H1 (cell line): ENCODE results near the gene INHA. TPM values are rescaled to one million over a fixed set of nuclear protein-coding genes. Genes with fewer than 3 reads are reported as not detected.

Experiments used
- CTCF ChIA-PET: fragments of 300-600 bp; sonication (Branson Sonifier 250); formaldehyde crosslinking; loops from one replicate; lab custom pipeline; 2021; ENCODE audit not compliant: partially characterized antibody; lab: Charles Lee
- POLR2A ChIA-PET: fragments of 300-600 bp; sonication (Branson Sonifier 250); formaldehyde crosslinking; loops from one replicate; lab custom pipeline; 2021; ENCODE audit warnings: inconsistent platforms; ENCODE audit not compliant: partially characterized antibody; lab: Charles Lee
- DNase-seq, 2 experiments: peaks; one replicate each; pipeline versions ENCODE4 v3.0.0 to v3.0.0-alpha.2; 2010 to 2022; ENCODE audit warnings: low spot score in 2 of 2, low read depth in 1 of 2, mixed read lengths in 1 of 2
- FAIRE-seq: peaks from 2 replicates; lab custom pipeline; 2011; peaks lifted over from hg19 to GRCh38; lab: Jason Lieb, UNC
- H2AFZ ChIP-seq: 2 replicates; pipeline ENCODE4 v1.8.1; 2012; ENCODE audit warnings: low read length, inconsistent platforms
- H2AK5ac ChIP-seq: 2 replicates; pipeline ENCODE4 v1.6.1; 2013; ENCODE audit warnings: low read depth, low read length
- H2BK120ac ChIP-seq: replicated peaks from 2 replicates; pipeline ENCODE3; 2013; ENCODE audit warnings: low read depth, low read length, inconsistent platforms
- H2BK12ac ChIP-seq: 2 replicates; pipeline ENCODE4 v1.6.1; 2013; ENCODE audit warnings: low read depth, low read length
- H2BK15ac ChIP-seq: 2 replicates; pipeline ENCODE4 v1.6.1; 2013; ENCODE audit warnings: low read length
- H2BK20ac ChIP-seq: 2 replicates; pipeline ENCODE4 v1.6.1; 2013; ENCODE audit warnings: low read length
- H2BK5ac ChIP-seq: 2 replicates; pipeline ENCODE4 v1.6.1; 2013; ENCODE audit warnings: low read depth, low read length
- H3K14ac ChIP-seq: 2 replicates; pipeline ENCODE4 v1.6.1; 2013; ENCODE audit warnings: inconsistent platforms; ENCODE audit not compliant: insufficient read length
- H3K18ac ChIP-seq: 2 replicates; pipeline ENCODE4 v1.6.1; 2013; ENCODE audit warnings: low read length; ENCODE audit errors: extremely low read depth
- H3K23ac ChIP-seq: 2 replicates; pipeline ENCODE4 v1.6.1; 2013; ENCODE audit warnings: inconsistent platforms; ENCODE audit not compliant: insufficient read length
- H3K23me2 ChIP-seq: 2 replicates; pipeline ENCODE4 v1.6.1; 2013; ENCODE audit warnings: low read depth, low read length
- H3K27ac ChIP-seq: 2 replicates; pipeline ENCODE4 v1.6.1; 2011; ENCODE audit warnings: low read depth, low read length, inconsistent platforms
- H3K27me3 ChIP-seq, 4 experiments: replicated peaks in 1 of 4; 1 replicate in 1 of 4; 2 replicates in 3 of 4; pipeline versions ENCODE4 v1.6.1 to v1.8.1; 2011 to 2013; ENCODE audit warnings: low read length in 3 of 4, mild to moderate bottlenecking in 3 of 4, inconsistent platforms in 2 of 4, mixed read lengths in 2 of 4, moderate library complexity in 1 of 4; ENCODE audit not compliant: control insufficient read depth in 3 of 4, insufficient read depth in 3 of 4; ENCODE audit errors: extremely low read depth in 1 of 4
- H3K36me3 ChIP-seq, 4 experiments: 2 replicates each; pipeline versions ENCODE4 v1.6.1 to v1.8.1; 2011 to 2013; ENCODE audit warnings: mild to moderate bottlenecking in 4 of 4, low read length in 3 of 4, moderate library complexity in 2 of 4, control low read depth in 1 of 4, inconsistent platforms in 1 of 4; ENCODE audit not compliant: insufficient read depth in 4 of 4, control insufficient read depth in 2 of 4
- H3K4ac ChIP-seq: replicated peaks from 2 replicates; pipeline ENCODE3; 2013; ENCODE audit warnings: low read length, low read depth, mixed read lengths, inconsistent platforms; ENCODE audit not compliant: insufficient read length
- H3K4me1 ChIP-seq, 4 experiments: replicated peaks in 1 of 4; 1 replicate in 1 of 4; 2 replicates in 3 of 4; pipeline versions ENCODE4 v1.6.1 to v1.8.1; 2011 to 2013; ENCODE audit warnings: low read length in 3 of 4, inconsistent platforms in 2 of 4, mixed read lengths in 1 of 4; ENCODE audit not compliant: insufficient read depth in 4 of 4, control insufficient read depth in 3 of 4
- H3K4me2 ChIP-seq, 2 experiments: 2 replicates each; pipeline versions ENCODE4 v1.6.1 to v1.8.1; 2011 to 2013; ENCODE audit warnings: low read depth in 2 of 2, low read length in 2 of 2, control low read depth in 1 of 2, inconsistent platforms in 1 of 2, mild to moderate bottlenecking in 1 of 2; ENCODE audit not compliant: insufficient read depth in 1 of 2
- H3K4me3 ChIP-seq, 4 experiments: fragments of 200-600, 300-600 bp in 1 of 4; sonication (generic), shearing (Covaris generic), sonication (Bioruptor Twin) in 1 of 4; 2 replicates each; pipeline versions ENCODE4 v1.5.1 to v1.8.1; 2011 to 2016; ENCODE audit warnings: low read length in 4 of 4, low read depth in 3 of 4, control low read depth in 2 of 4, inconsistent platforms in 2 of 4, mild to moderate bottlenecking in 2 of 4, mixed read lengths in 1 of 4, moderate library complexity in 1 of 4; ENCODE audit not compliant: insufficient read depth in 2 of 4; ENCODE audit errors: extremely low read depth in 1 of 4
- H3K56ac ChIP-seq: replicated peaks from 2 replicates; pipeline ENCODE3; 2013; ENCODE audit warnings: low read depth, mild to moderate bottlenecking, mixed read lengths, low read length, inconsistent platforms; ENCODE audit not compliant: insufficient read length
- H3K79me1 ChIP-seq: 2 replicates; pipeline ENCODE4 v1.6.1; 2013; ENCODE audit warnings: low read depth, low read length, control low read depth
- H3K79me2 ChIP-seq, 2 experiments: 2 replicates each; pipeline versions ENCODE4 v1.6.1 to v1.8.1; 2012 to 2013; ENCODE audit warnings: low read length in 2 of 2, mild to moderate bottlenecking in 2 of 2, inconsistent platforms in 1 of 2; ENCODE audit not compliant: insufficient read depth in 2 of 2, control insufficient read depth in 1 of 2
- H3K9ac ChIP-seq, 4 experiments: replicated peaks in 1 of 4; 1 replicate in 1 of 4; 2 replicates in 3 of 4; pipeline versions ENCODE4 v1.6.1 to v1.8.1; 2011 to 2013; ENCODE audit warnings: low read depth in 3 of 4, low read length in 3 of 4, control low read depth in 2 of 4, mild to moderate bottlenecking in 2 of 4, moderate library complexity in 2 of 4, inconsistent platforms in 1 of 4; ENCODE audit errors: extremely low read depth in 1 of 4
- H3K9me3 ChIP-seq, 2 experiments: 2 replicates each; pipeline versions ENCODE4 v1.6.1 to v1.8.1; 2012 to 2013; ENCODE audit warnings: mild to moderate bottlenecking in 2 of 2, moderate library complexity in 2 of 2, control low read depth in 1 of 2, inconsistent platforms in 1 of 2, low read depth in 1 of 2, low read length in 1 of 2, mixed read lengths in 1 of 2; ENCODE audit not compliant: insufficient read depth in 2 of 2
- H4K20me1 ChIP-seq, 2 experiments: replicated peaks in 1 of 2; 2 replicates each; pipeline versions ENCODE3 to v1.8.1; 2011 to 2013; ENCODE audit warnings: inconsistent platforms in 2 of 2, low read length in 2 of 2, mild to moderate bottlenecking in 1 of 2; ENCODE audit not compliant: insufficient read depth in 2 of 2, control insufficient read depth in 1 of 2
- H4K5ac ChIP-seq: 2 replicates; pipeline ENCODE4 v1.6.1; 2013; ENCODE audit warnings: low read length, low read depth, mixed read lengths, inconsistent platforms; ENCODE audit not compliant: insufficient read length
- H4K8ac ChIP-seq: 2 replicates; pipeline ENCODE4 v1.8.0; 2013; ENCODE audit warnings: mild to moderate bottlenecking, moderate library complexity, low read length, inconsistent platforms; ENCODE audit not compliant: insufficient read depth; ENCODE audit errors: extremely low read depth
- H4K91ac ChIP-seq: replicated peaks from 2 replicates; pipeline ENCODE3; 2013; ENCODE audit warnings: low read length, mixed read lengths, inconsistent platforms; ENCODE audit not compliant: insufficient read length
- EGR1 ChIP-seq: IDR thresholded peaks from 2 replicates; pipeline ENCODE4 v1.6.1; 2011; ENCODE audit warnings: low read depth, low read length, borderline replicate concordance
- WGBS, 2 experiments: shearing (Covaris generic) in 1 of 2; methylation state at CpG; one replicate each; pipeline versions ENCODE4 v1.1.6 to v1.1.7; 2013 to 2015; ENCODE audit warnings: low lambda C conversion rate in 2 of 2, mixed read lengths in 2 of 2, inconsistent platforms in 1 of 2, low coverage in 1 of 2, missing lambda C conversion rate in 1 of 2; ENCODE audit not compliant: insufficient replicate concordance in 2 of 2, insufficient coverage in 1 of 2, insufficient read length in 1 of 2; ENCODE audit errors: extremely low coverage in 1 of 2, missing lambda C conversion rate in 1 of 2; 5-methylcytosine and 5-hydroxymethylcytosine counted together
- polyA plus RNA-seq, 7 experiments: library from polyadenylated mRNA; depleted of rRNA in 3 of 7; stranded (reverse) in 5 of 7; unstranded in 2 of 7; fragments of >200 nt in 5 of 7; fragments of 200-250 nt in 2 of 7; gene quantifications; 1 replicate in 5 of 7; 2 replicates in 1 of 7; 4 replicates in 1 of 7; pipeline versions ENCODE4 v1.2.1 to v1.2.3, GENCODE V29; 2011 to 2013; ENCODE audit warnings: missing spikeins in 2 of 7, mixed read lengths in 2 of 7
- total RNA-seq: library from RNA; stranded (reverse); fragmentation: NEBNext Ultra II Directional; extraction: Animal tissue kit (Norgen Biotek cat#: 25700); gene quantifications from 2 replicates; pipeline ENCODE4 v1.2.1, GENCODE V29; 2021

Gene INHA
- total and polyA plus RNA-seq, 2 of the 8 experiments (the other 6 are each of a cell fraction or from before 2014, with no cell fraction given), result 0.65 to 2.7 TPM

DNA sequence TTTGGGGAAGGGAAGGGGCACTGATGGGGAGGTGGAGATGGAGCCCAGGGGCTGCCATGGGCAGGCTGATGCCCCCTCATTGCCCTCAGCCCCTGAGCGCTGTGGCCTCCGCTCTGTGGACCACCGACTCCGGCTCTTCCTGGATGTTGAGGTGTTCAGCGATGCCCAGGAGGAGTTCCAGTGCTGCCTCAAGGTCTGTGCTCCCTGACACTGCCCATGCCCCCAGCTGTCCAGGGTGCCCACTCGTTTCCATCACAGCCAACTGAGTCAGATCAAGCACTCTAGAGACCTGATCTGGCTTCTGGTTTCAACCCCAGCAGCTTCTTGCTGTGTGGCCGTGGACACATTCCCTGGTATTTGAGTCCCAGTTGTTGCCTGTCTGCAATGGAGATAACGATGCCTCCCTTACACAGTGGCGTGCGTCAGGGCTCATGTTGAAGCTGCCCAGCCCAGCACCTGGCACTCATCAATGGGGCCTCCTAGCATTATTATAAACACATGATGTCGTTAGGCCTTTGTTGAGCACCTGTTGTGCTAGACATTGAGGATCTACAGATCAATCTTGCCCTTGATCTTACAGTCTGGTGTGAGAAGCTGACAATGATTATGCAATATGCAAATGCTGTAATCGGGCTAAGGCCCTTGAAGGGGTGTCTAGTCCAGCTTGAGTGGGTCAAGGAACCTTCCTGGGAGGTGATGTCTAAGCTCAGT, 39.9 kb downstream of the INHA start:
- CTCF ChIA-PET, result interaction anchor here (0.7 to 18.7 kb wide), 8 partner anchors 9 to 117 kb away, joined by 3 to 356 read pairs (median 4); partner anchors contain the start of gene SLC4A3
- Histone ChIP-seq H2BK12ac (no peak overlapping the region), H4K8ac (no peak overlapping the region), H3K14ac (no peak overlapping the region), H3K4ac (no peak overlapping the region), H2BK120ac (no peak overlapping the region), H3K4me2 (no peak overlapping the region), H2BK15ac (no peak overlapping the region), H3K56ac (no peak overlapping the region), H4K20me1 (peaks cover 0 to 3% of the 10 kb centered on the region in 2 experiments), H3K27me3 (no peaks in the 10 kb centered on the region), H2BK5ac (no peak overlapping the region; the same call in 1 of the 2 replicates), H3K9ac (no peak overlapping the region), H3K23ac (no peak overlapping the region), H3K36me3 (peaks cover 0 to 6% (median 2%) of the 10 kb centered on the region in 4 experiments; a peak in 5 of 8 replicates), H3K23me2 (no peaks in the 10 kb centered on the region), H2AFZ (no peak overlapping the region), H3K4me3 (no peak overlapping the region), H3K4me1 (no peaks in the 10 kb centered on the region; a peak in 1 of 7 replicates), H4K5ac (no peak overlapping the region), H4K91ac (no peak overlapping the region), H3K9me3 (no peaks in the 10 kb centered on the region), H3K79me1 (no peaks in the 10 kb centered on the region; the same call in 1 of the 2 replicates), H2AK5ac (no peak overlapping the region), H2BK20ac (no peak overlapping the region), H3K79me2 (no peaks in the 10 kb centered on the region), H3K27ac (no peak overlapping the region), H3K18ac (no peak overlapping the region)
- no peak for TF ChIP-seq EGR1
- POLR2A ChIA-PET, result interaction anchor here (0.7 to 2.1 kb wide), 9 partner anchors 8 to 61 kb away, joined by 3 to 6 read pairs (median 4); partner anchors contain the start of genes INHA, OBSL1 and STK11IP
- DNase-seq (no peak), FAIRE-seq (no peak)
- WGBS, 2 experiments, result 79% methylated on average over 12 of the region's 12 CpGs; no CpG with 5 or more reads in 1 of the 2 experiments
